H9 (cell line): ENCODE results near the gene SH2D6. TPM values are rescaled to one million over a fixed set of nuclear protein-coding genes. Genes with fewer than 3 reads are reported as not detected.

Source experiments
- DNase-seq: peaks from one replicate; pipeline ENCODE4 v3.0.0-alpha.2; 2017
- H2AFZ ChIP-seq: one replicate; pipeline ENCODE4 v1.6.1; 2013; ENCODE audit warnings: mild to moderate bottlenecking, low read length, control low read depth, moderate library complexity
- H2AK5ac ChIP-seq: 2 replicates; pipeline ENCODE4 v1.6.1; 2013; ENCODE audit warnings: low read length, control low read depth, mixed read lengths; ENCODE audit not compliant: insufficient read length
- H2BK120ac ChIP-seq: one replicate; pipeline ENCODE4 v1.6.1; 2013; ENCODE audit warnings: low read depth, mild to moderate bottlenecking, low read length, control low read depth, inconsistent platforms; ENCODE audit not compliant: poor library complexity, severe bottlenecking
- H2BK12ac ChIP-seq: 2 replicates; pipeline ENCODE4 v1.6.1; 2013; ENCODE audit warnings: low read length, control low read depth, mixed read lengths, low read depth; ENCODE audit not compliant: insufficient read length
- H2BK15ac ChIP-seq: 2 replicates; pipeline ENCODE4 v1.6.1; 2013; ENCODE audit warnings: low read depth, low read length, control low read depth
- H2BK20ac ChIP-seq: one replicate; pipeline ENCODE4 v1.6.1; 2013; ENCODE audit warnings: low read depth, mild to moderate bottlenecking, low read length, control low read depth, inconsistent platforms; ENCODE audit not compliant: poor library complexity, severe bottlenecking
- H2BK5ac ChIP-seq: 2 replicates; pipeline ENCODE4 v1.6.1; 2013; ENCODE audit warnings: low read length, control low read depth, mixed read lengths; ENCODE audit not compliant: insufficient read length
- H3K14ac ChIP-seq: 2 replicates; pipeline ENCODE4 v1.6.1; 2013; ENCODE audit warnings: low read length, control low read depth; ENCODE audit not compliant: insufficient read depth
- H3K18ac ChIP-seq: 2 replicates; pipeline ENCODE4 v1.6.1; 2013; ENCODE audit warnings: low read depth, mild to moderate bottlenecking, mixed read lengths, low read length, control low read depth; ENCODE audit not compliant: insufficient read length
- H3K23ac ChIP-seq: 2 replicates; pipeline ENCODE4 v1.6.1; 2013; ENCODE audit warnings: low read length, control low read depth, mixed read lengths, low read depth; ENCODE audit not compliant: insufficient read length
- H3K23me2 ChIP-seq: 2 replicates; pipeline ENCODE4 v1.6.1; 2013; ENCODE audit warnings: low read depth, mild to moderate bottlenecking, mixed read lengths, low read length, control low read depth; ENCODE audit not compliant: insufficient read length, poor library complexity, severe bottlenecking
- H3K27ac ChIP-seq: 2 replicates; pipeline ENCODE4 v1.5.1; 2013; ENCODE audit warnings: low read length, control low read depth, mixed read lengths, low read depth; ENCODE audit not compliant: insufficient read length
- H3K27me3 ChIP-seq: 2 replicates; pipeline ENCODE4 v1.6.1; 2013; ENCODE audit warnings: low read length, control low read depth, inconsistent platforms; ENCODE audit not compliant: insufficient read depth
- H3K4ac ChIP-seq: 2 replicates; pipeline ENCODE4 v1.6.1; 2013; ENCODE audit warnings: low read depth, mild to moderate bottlenecking, control low read depth, inconsistent platforms, low read length, moderate library complexity
- H3K4me1 ChIP-seq: 2 replicates; pipeline ENCODE4 v1.6.1; 2013; ENCODE audit warnings: low read length, control low read depth, inconsistent platforms; ENCODE audit not compliant: insufficient read depth
- H3K4me2 ChIP-seq: 2 replicates; pipeline ENCODE4 v1.6.1; 2013; ENCODE audit warnings: low read length, control low read depth, mixed read lengths; ENCODE audit not compliant: insufficient read length, insufficient read depth
- H3K56ac ChIP-seq: 2 replicates; pipeline ENCODE4 v1.6.1; 2013; ENCODE audit warnings: low read depth, mild to moderate bottlenecking, mixed read lengths, low read length, control low read depth; ENCODE audit not compliant: insufficient read length
- H3K79me1 ChIP-seq: 2 replicates; pipeline ENCODE4 v1.6.1; 2013; ENCODE audit warnings: low read depth, mild to moderate bottlenecking, moderate library complexity, low read length, control low read depth, inconsistent platforms; ENCODE audit not compliant: insufficient read depth, poor library complexity, severe bottlenecking
- H3K79me2 ChIP-seq: 2 replicates; pipeline ENCODE4 v1.6.1; 2013; ENCODE audit warnings: low read length, control low read depth, inconsistent platforms; ENCODE audit not compliant: insufficient read depth
- H3K9ac ChIP-seq: 2 replicates; pipeline ENCODE4 v1.6.1; 2013; ENCODE audit warnings: low read length, control low read depth, mixed read lengths; ENCODE audit not compliant: insufficient read length; ENCODE audit errors: extremely low read depth
- H3K9me3 ChIP-seq: one replicate; pipeline ENCODE4 v1.6.1; 2013; ENCODE audit warnings: low read depth, low read length, inconsistent platforms; ENCODE audit not compliant: control insufficient read depth
- H3T11ph ChIP-seq: one replicate; pipeline ENCODE4 v1.6.1; 2013; ENCODE audit warnings: mild to moderate bottlenecking, low read length, control low read depth, inconsistent platforms
- H4K20me1 ChIP-seq: one replicate; pipeline ENCODE4 v1.6.1; 2013; ENCODE audit not compliant: control insufficient read depth, insufficient read length, insufficient read depth
- H4K5ac ChIP-seq: 2 replicates; pipeline ENCODE4 v1.6.1; 2013; ENCODE audit warnings: low read depth, mild to moderate bottlenecking, mixed read lengths, low read length, control low read depth; ENCODE audit not compliant: insufficient read length
- H4K8ac ChIP-seq: replicated peaks from 2 replicates; pipeline ENCODE4 v1.6.1; 2013; ENCODE audit warnings: low read length, control low read depth, mixed read lengths, low read depth; ENCODE audit not compliant: insufficient read length
- H4K91ac ChIP-seq: 2 replicates; pipeline ENCODE4 v1.6.1; 2013; ENCODE audit warnings: low read depth, mild to moderate bottlenecking, moderate library complexity, mixed read lengths, low read length, control low read depth; ENCODE audit not compliant: insufficient read length
- H3K27ac Mint-ChIP-seq, 3 experiments: 2 replicates in 2 of 3; 3 replicates in 1 of 3; pipeline ENCODE4 v1.8.0; 2020 to 2021; ENCODE audit warnings: mixed read lengths in 3 of 3, mild to moderate bottlenecking in 1 of 3, moderate library complexity in 1 of 3
- H3K27me3 Mint-ChIP-seq: 2 replicates; pipeline ENCODE4 v1.8.0; 2021; ENCODE audit warnings: low read depth, mild to moderate bottlenecking, moderate library complexity, mixed read lengths
- H3K36me3 Mint-ChIP-seq, 3 experiments: 2 replicates in 2 of 3; 3 replicates in 1 of 3; pipeline ENCODE4 v1.8.0; 2020 to 2021; ENCODE audit warnings: low read depth in 3 of 3, mixed read lengths in 3 of 3; ENCODE audit not compliant: insufficient read depth in 1 of 3
- H3K4me1 Mint-ChIP-seq, 2 experiments: 2 replicates each; pipeline ENCODE4 v1.8.0; 2020; ENCODE audit warnings: mixed read lengths in 2 of 2
- H3K4me3 Mint-ChIP-seq, 2 experiments: 2 replicates in 1 of 2; 3 replicates in 1 of 2; pipeline ENCODE4 v1.8.0; 2020 to 2021; ENCODE audit warnings: mild to moderate bottlenecking in 2 of 2, mixed read lengths in 2 of 2, moderate library complexity in 1 of 2
- H3K9me3 Mint-ChIP-seq, 2 experiments: 2 replicates in 1 of 2; 3 replicates in 1 of 2; pipeline ENCODE4 v1.8.0; 2020; ENCODE audit warnings: mild to moderate bottlenecking in 2 of 2, mixed read lengths in 2 of 2, moderate library complexity in 1 of 2
- WGBS: extraction: QIAGEN DNeasy Blood & Tissue Kit; methylation state at CpG from one replicate; pipeline ENCODE4 v1.1.7; 2013; ENCODE audit warnings: missing lambda C conversion rate, low lambda C conversion rate, mixed read lengths; ENCODE audit not compliant: insufficient read length; ENCODE audit errors: extremely low coverage; 5-methylcytosine and 5-hydroxymethylcytosine counted together
- total RNA-seq: library from RNA; stranded (reverse); gene quantifications from 2 replicates; pipeline ENCODE4 v1.2.1, GENCODE V29; 2021
- TF ChIP-seq, protein P1 (sequence below): fragments of 200-600 bp; sonication (generic); conservative IDR thresholded peaks from 3 replicates; pipeline ENCODE4 v1.8.0; 2021; ENCODE audit warnings: antibody characterized with exemption, mild to moderate bottlenecking

The SH2D6 gene
- total RNA-seq, 1 experiment from 2014 or later: 0.61 TPM

DNA sequence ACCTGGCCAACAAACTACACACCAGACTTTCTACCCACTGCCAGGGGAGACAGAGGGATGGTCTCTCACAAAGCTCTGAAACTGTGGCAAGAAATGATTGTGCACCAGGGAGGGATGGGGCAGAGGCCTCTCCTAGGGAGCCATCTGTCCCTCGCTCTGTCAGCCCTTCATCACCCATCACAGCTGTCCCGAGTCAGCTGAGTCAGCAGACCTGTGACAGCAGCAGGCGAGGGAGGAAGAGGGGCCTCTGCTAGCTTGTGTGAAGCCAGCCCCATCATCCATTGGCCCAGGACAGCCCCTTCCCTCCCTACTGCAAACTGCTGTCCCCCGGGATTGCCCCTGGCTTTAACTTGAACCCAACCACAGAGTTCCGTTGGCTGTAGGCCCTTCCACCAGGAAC is 5.0 kb downstream of the SH2D6 start:
- no peak overlapping the region for H3K18ac ChIP-seq
- DNase-seq: no peak
- H4K8ac ChIP-seq: no peak overlapping the region
- no peak overlapping the region for H3K4me2 ChIP-seq
- H3K27ac Mint-ChIP-seq: no peak overlapping the region
- H3K9me3 Mint-ChIP-seq: no peaks in the 10 kb centered on the region
- H2BK5ac ChIP-seq: no peak overlapping the region
- no peak overlapping the region for H3K4me3 Mint-ChIP-seq
- H3K4ac ChIP-seq: no peak overlapping the region
- H3K56ac ChIP-seq: no peak overlapping the region
- H3K27ac ChIP-seq: no peak overlapping the region
- no peak overlapping the region for H3K23ac ChIP-seq
- H3K27me3 ChIP-seq: no peaks in the 10 kb centered on the region
- no peak overlapping the region for H3K14ac ChIP-seq
- H2BK20ac ChIP-seq: no peak overlapping the region
- H3K36me3 Mint-ChIP-seq: no peaks in the 10 kb centered on the region
- H4K91ac ChIP-seq: no peak overlapping the region
- H4K5ac ChIP-seq: no peak overlapping the region
- H2BK15ac ChIP-seq: no peak overlapping the region
- no peaks in the 10 kb centered on the region for H3K79me1 ChIP-seq
- peaks cover 22% of the 10 kb centered on the region for H3K27me3 Mint-ChIP-seq
- TF ChIP-seq, protein P1, sequence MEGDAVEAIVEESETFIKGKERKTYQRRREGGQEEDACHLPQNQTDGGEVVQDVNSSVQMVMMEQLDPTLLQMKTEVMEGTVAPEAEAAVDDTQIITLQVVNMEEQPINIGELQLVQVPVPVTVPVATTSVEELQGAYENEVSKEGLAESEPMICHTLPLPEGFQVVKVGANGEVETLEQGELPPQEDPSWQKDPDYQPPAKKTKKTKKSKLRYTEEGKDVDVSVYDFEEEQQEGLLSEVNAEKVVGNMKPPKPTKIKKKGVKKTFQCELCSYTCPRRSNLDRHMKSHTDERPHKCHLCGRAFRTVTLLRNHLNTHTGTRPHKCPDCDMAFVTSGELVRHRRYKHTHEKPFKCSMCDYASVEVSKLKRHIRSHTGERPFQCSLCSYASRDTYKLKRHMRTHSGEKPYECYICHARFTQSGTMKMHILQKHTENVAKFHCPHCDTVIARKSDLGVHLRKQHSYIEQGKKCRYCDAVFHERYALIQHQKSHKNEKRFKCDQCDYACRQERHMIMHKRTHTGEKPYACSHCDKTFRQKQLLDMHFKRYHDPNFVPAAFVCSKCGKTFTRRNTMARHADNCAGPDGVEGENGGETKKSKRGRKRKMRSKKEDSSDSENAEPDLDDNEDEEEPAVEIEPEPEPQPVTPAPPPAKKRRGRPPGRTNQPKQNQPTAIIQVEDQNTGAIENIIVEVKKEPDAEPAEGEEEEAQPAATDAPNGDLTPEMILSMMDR: no peak
- no peak overlapping the region for H2BK12ac ChIP-seq
- no peak overlapping the region for H2AFZ ChIP-seq
- H3K9ac ChIP-seq: no peak overlapping the region
- no peaks in the 10 kb centered on the region for H3K79me2 ChIP-seq
- no peak overlapping the region for H2BK120ac ChIP-seq
- H3K23me2 ChIP-seq: peaks cover 6% of the 10 kb centered on the region
- H3K9me3 ChIP-seq: no peaks in the 10 kb centered on the region
- no CpG with 5 or more reads among the region's 5 CpGs for WGBS
- peaks cover 33 to 39% of the 10 kb centered on the region in 2 experiments for H3K4me1 Mint-ChIP-seq
- H2AK5ac ChIP-seq: no peak overlapping the region
- no peak overlapping the region for H3T11ph ChIP-seq
- H4K20me1 ChIP-seq: peaks cover 2% of the 10 kb centered on the region
- H3K4me1 ChIP-seq: peaks cover 7% of the 10 kb centered on the region; the same call in 1 of the 2 replicates
